HEK293 (cell line): ENCODE data around the gene CACNA1H.
"Not testable (repeated sequence)": the region's sequence is repeated elsewhere in the genome, so short reads cannot be mapped to it uniquely, and the experiment has no call there.

Source experiments
- CTCF ChIP-seq: fragments of 450-650 bp; formaldehyde crosslinking; IDR thresholded peaks from 2 replicates; pipeline ENCODE4 v1.5.1; 2016; ENCODE audit warnings: missing biosample characterization, missing genetic modification characterization
- KLF1 ChIP-seq: fragments of 450-650 bp; formaldehyde crosslinking; IDR thresholded peaks from 2 replicates; pipeline ENCODE4 v1.5.1; 2016; ENCODE audit warnings: missing biosample characterization, missing genetic modification characterization
- REPIN1 ChIP-seq: fragments of 450-650 bp; formaldehyde crosslinking; IDR thresholded peaks from 2 replicates; pipeline ENCODE4 v1.5.1; 2017; ENCODE audit warnings: missing biosample characterization, missing genetic modification characterization, low read depth
- ZNF211 ChIP-seq: fragments of 450-650 bp; formaldehyde crosslinking; IDR thresholded peaks from 2 replicates; pipeline ENCODE4 v1.5.1; 2016; ENCODE audit warnings: low read depth, missing biosample characterization, missing genetic modification characterization
- ZNF391 ChIP-seq: fragments of 450-650 bp; formaldehyde crosslinking; IDR thresholded peaks from 2 replicates; pipeline ENCODE4 v1.5.1; 2016; ENCODE audit warnings: low read depth, missing biosample characterization, missing genetic modification characterization, borderline replicate concordance

DNA sequence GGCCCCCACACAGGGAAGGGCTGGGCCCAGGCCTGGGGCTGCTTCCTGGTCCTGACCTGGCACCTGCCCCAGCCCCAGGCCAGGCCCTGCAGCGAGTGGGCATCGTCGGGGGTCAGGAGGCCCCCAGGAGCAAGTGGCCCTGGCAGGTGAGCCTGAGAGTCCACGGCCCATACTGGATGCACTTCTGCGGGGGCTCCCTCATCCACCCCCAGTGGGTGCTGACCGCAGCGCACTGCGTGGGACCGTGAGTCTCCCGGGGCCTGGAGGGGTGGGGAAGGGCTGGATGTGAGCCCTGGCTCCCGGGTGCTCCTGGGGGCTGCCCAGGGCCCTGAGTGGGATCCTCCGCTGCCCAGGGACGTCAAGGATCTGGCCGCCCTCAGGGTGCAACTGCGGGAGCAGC is 88.2 kb downstream of the CACNA1H start:
- not testable (repeated sequence) for TF ChIP-seq KLF1 (tag by site-specific recombination); CTCF (tag by site-specific recombination); REPIN1 (tag by site-specific recombination); ZNF211 (tag by site-specific recombination); ZNF391
